B cell (primary cell): Measurements from ENCODE around the gene PIWIL4.

Source experiments
- CTCF ChIP-seq: fragments of 200-600 bp; IDR thresholded peaks from one replicate; pipeline ENCODE4 v1.8.0; 2022; ENCODE audit warnings: antibody characterized with exemption, mild to moderate bottlenecking
- EZH2 ChIP-seq: IDR thresholded peaks from 2 replicates; pipeline ENCODE4 v1.6.1; 2012; ENCODE audit warnings: borderline replicate concordance, low read depth, mild to moderate bottlenecking, moderate library complexity, low read length; ENCODE audit not compliant: insufficient read depth, poor library complexity, severe bottlenecking

- TF ChIP-seq CTCF (no peak), EZH2 (no peak)
Observed at GRCh38 chr11:94521684-94522083, 45.5 kb upstream of the PIWIL4 start.
